Measurements from ENCODE around the gene MAGI2.

GRCh38 chr7:79290841-79291497 is 162.5 kb downstream of the MAGI2 start:
- TF ChIP-seq EZH2phosphoT487 (IDR thresholded peaks at IDR 0.05; ENCODE audit: insufficient read depth, low read depth) (0 out of 2 replicates have a peak, but pooled peaks have one; percentile 30), EZH2 (IDR thresholded peaks at IDR 0.05; ENCODE audit: insufficient read depth, poor library complexity, severe bottlenecking) (no peak)
